Fibroblast of the aortic adventitia (primary cell): ENCODE data around the gene SLC22A31. TPM values are rescaled to one million over a fixed set of nuclear protein-coding genes. Genes with fewer than 3 reads are reported as not detected.

Experiments used
- DNase-seq: peaks from one replicate; pipeline ENCODE4 v3.0.0-alpha.2; 2010; ENCODE audit warnings: low read depth
- H3K4me3 ChIP-seq: 2 replicates; pipeline ENCODE4 v1.5.1; 2011; ENCODE audit warnings: low read depth, mild to moderate bottlenecking, control low read depth, low read length, moderate library complexity
- CTCF ChIP-seq: IDR thresholded peaks from 2 replicates; pipeline ENCODE4 v1.5.1; 2011; ENCODE audit warnings: mild to moderate bottlenecking, low read length, control low read depth, inconsistent platforms; ENCODE audit not compliant: insufficient read depth
- total RNA-seq: library from RNA; depleted of rRNA; stranded (reverse); fragments of >200 nt; gene quantifications from 2 replicates; pipeline ENCODE4 v1.2.3, GENCODE V29; 2012; ENCODE audit warnings: low replicate concordance

The SLC22A31 gene
- total RNA-seq, 1 donor: not detected

- TF ChIP-seq CTCF: no peak
- H3K4me3 ChIP-seq: no peak overlapping the region
- no peak for DNase-seq
Observed at GRCh38 chr16:89160977-89161701, 39.2 kb downstream of the SLC22A31 start.

GRCh38 chr16:89159850-89160354, 40.4 kb downstream of the SLC22A31 start:
- no peak for DNase-seq
- no peak overlapping the region for H3K4me3 ChIP-seq
- no peak for TF ChIP-seq CTCF

GRCh38 chr16:89159066-89159849, 41.1 kb downstream of the SLC22A31 start:
- H3K4me3 ChIP-seq: no peak overlapping the region
- no peak for DNase-seq
- no peak for TF ChIP-seq CTCF

GRCh38 chr16:89157778-89158177, 42.6 kb downstream of the SLC22A31 start:
- DNase-seq: no peak
- H3K4me3 ChIP-seq: no peak overlapping the region
- no peak for TF ChIP-seq CTCF

GRCh38 chr16:89156740-89157645, 43.3 kb downstream of the SLC22A31 start:
- no peak for TF ChIP-seq CTCF
- no peak overlapping the region for H3K4me3 ChIP-seq
- no peak for DNase-seq
